ENCODE measurements around the gene GALK2. TPM values are rescaled to one million over a fixed set of nuclear protein-coding genes. Genes with fewer than 3 reads are reported as not detected.

Gene GALK2
- total and polyA plus RNA-seq, 2 of the 8 experiments (the other 6 are each of a cell fraction or from before 2014, with no cell fraction given) = 8.7 to 16.1 TPM

GRCh38 chr15:49300856-49301255 is 130.8 kb downstream of the GALK2 start:
- DNase-seq (ENCODE audit: low read depth in 1 of 2, low spot score in 2 of 2) = no peak
- H2BK20ac ChIP-seq (ENCODE audit: low read length) = no peak overlapping the region
- no peaks in the 10 kb centered on the region for H3K4me1 ChIP-seq (replicated peaks in 1 of 4; ENCODE audit: control insufficient read depth in 3 of 4, insufficient read depth in 4 of 4, low read length in 3 of 4)
- no peaks in the 10 kb centered on the region for H3K23me2 ChIP-seq (ENCODE audit: low read depth, low read length)
- no peak overlapping the region for H2BK5ac ChIP-seq (ENCODE audit: low read depth, low read length)
- ChIA-PET CTCF (ENCODE audit: partially characterized antibody) (interaction anchor here (0.5 to 2.0 kb wide), 5 partner anchors 8 to 121 kb away, joined by 3 to 5 read pairs (median 4); no protein-coding TSS in a partner anchor), POLR2A (ENCODE audit: partially characterized antibody) (no interaction called here)
- H3K23ac ChIP-seq (ENCODE audit: insufficient read length) = no peak overlapping the region
- H4K91ac ChIP-seq (replicated peaks; ENCODE audit: insufficient read length, low read length) = no peak overlapping the region
- H3K4ac ChIP-seq (replicated peaks; ENCODE audit: insufficient read length, low read depth, low read length) = no peak overlapping the region
- 94% methylated on average over 3 of the region's 3 CpGs; no CpG with 5 or more reads in 1 of the 2 experiments for WGBS, 2 experiments (ENCODE audit: extremely low coverage in 1 of 2, insufficient coverage in 1 of 2, insufficient read length in 1 of 2, insufficient replicate concordance in 2 of 2, low coverage in 1 of 2, low lambda C conversion rate in 2 of 2, missing lambda C conversion rate in 1 of 2)
- no peak overlapping the region for H2BK12ac ChIP-seq (ENCODE audit: low read depth, low read length)
- no peak overlapping the region for H3K18ac ChIP-seq (ENCODE audit: extremely low read depth, low read length)
- H3K9me3 ChIP-seq (ENCODE audit: insufficient read depth in 2 of 2, low read depth in 1 of 2, low read length in 1 of 2) = 0 out of 4 replicates have a peak, but pooled peaks cover 0 to 2% of the 10 kb centered on the region in 2 experiments
- no peak overlapping the region for H3K9ac ChIP-seq (replicated peaks in 1 of 4; ENCODE audit: extremely low read depth in 1 of 4, low read depth in 3 of 4, low read length in 3 of 4)
- no peak overlapping the region for H3K4me2 ChIP-seq (ENCODE audit: insufficient read depth in 1 of 2, low read depth in 2 of 2, low read length in 2 of 2)
- no peak overlapping the region for H2AFZ ChIP-seq (ENCODE audit: low read length)
- no peak overlapping the region for H4K8ac ChIP-seq (ENCODE audit: extremely low read depth, insufficient read depth, low read length)
- FAIRE-seq = no peak
- H3K79me2 ChIP-seq (ENCODE audit: control insufficient read depth in 1 of 2, insufficient read depth in 2 of 2, low read length in 2 of 2) = no peaks in the 10 kb centered on the region; a peak in 1 of 4 replicates
- H3K27me3 ChIP-seq (replicated peaks in 1 of 4; ENCODE audit: control insufficient read depth in 3 of 4, extremely low read depth in 1 of 4, insufficient read depth in 3 of 4, low read length in 3 of 4) = no peaks in the 10 kb centered on the region
- H4K5ac ChIP-seq (ENCODE audit: insufficient read length, low read depth, low read length) = no peak overlapping the region
- H2BK120ac ChIP-seq (replicated peaks; ENCODE audit: low read depth, low read length) = no peak overlapping the region
- H3K79me1 ChIP-seq (ENCODE audit: low read depth, low read length) = no peaks in the 10 kb centered on the region
- no peak overlapping the region for H3K56ac ChIP-seq (replicated peaks; ENCODE audit: insufficient read length, low read depth, low read length)
- H2AK5ac ChIP-seq (ENCODE audit: low read depth, low read length) = no peak overlapping the region
- H4K20me1 ChIP-seq (replicated peaks in 1 of 2; ENCODE audit: control insufficient read depth in 1 of 2, insufficient read depth in 2 of 2, low read length in 2 of 2) = no peaks in the 10 kb centered on the region
- H3K27ac ChIP-seq (ENCODE audit: low read depth, low read length) = no peak overlapping the region
- H3K4me3 ChIP-seq (ENCODE audit: extremely low read depth in 1 of 4, insufficient read depth in 2 of 4, low read depth in 3 of 4, low read length in 4 of 4) = no peak overlapping the region
- TF ChIP-seq JUND (IDR thresholded peaks at IDR 0.05; ENCODE audit: low read length) (no peak), CBX5 (IDR thresholded peaks at IDR 0.05; ENCODE audit: low read depth, low read length) (no peak), RXRA (IDR thresholded peaks at IDR 0.05; ENCODE audit: insufficient read depth, low read depth, low read length) (no peak), SP1 (IDR thresholded peaks at IDR 0.05; ENCODE audit: low read depth, low read length) (no peak), TAF7 (optimal IDR thresholded peaks at IDR 0.05; ENCODE audit: borderline replicate concordance, low read depth, low read length) (no peak), SP4 (IDR thresholded peaks at IDR 0.05; ENCODE audit: low read length) (no peak), HDAC6 (IDR thresholded peaks at IDR 0.05; ENCODE audit: low read depth, low read length) (no peak), FOSL1 (IDR thresholded peaks at IDR 0.05; ENCODE audit: insufficient read depth, low read depth, low read length) (no peak), E2F6 (IDR thresholded peaks at IDR 0.05) (no peak), ASH2L (IDR thresholded peaks at IDR 0.05; ENCODE audit: low read length) (no peak), EP300 (IDR thresholded peaks at IDR 0.05; ENCODE audit: borderline replicate concordance in 1 of 2, low read depth in 2 of 2, low read length in 2 of 2) (no peak)
- H3K14ac ChIP-seq (ENCODE audit: insufficient read length) = no peak overlapping the region
- H2BK15ac ChIP-seq (ENCODE audit: low read length) = no peak overlapping the region
- H3K36me3 ChIP-seq (ENCODE audit: control insufficient read depth in 2 of 4, insufficient read depth in 4 of 4, low read length in 3 of 4) = peaks cover 0 to 2% (median 0%) of the 10 kb centered on the region in 4 experiments; a peak in 3 of 8 replicates

Data from H1 (cell line).